OCI-LY7 (cell line): ENCODE data around the gene SPATA13. TPM values are rescaled to one million over a fixed set of nuclear protein-coding genes. Genes with fewer than 3 reads are reported as not detected.
A peak's percentile ranks its signal among the peaks of the same experiment; 100 is the strongest.

ENCODE experiments used
- BruUV-seq: library from RNA; stranded (reverse); fragments of 400-500 nt; replicated peaks from 2 replicates; lab custom pipeline; 2021; lab: Mats Ljungman, UMichigan
- CTCF ChIA-PET: fragments of 300-600 bp; sonication (Branson Sonifier 250); formaldehyde crosslinking; loops from one replicate; lab custom pipeline; 2022; ENCODE audit warnings: antibody characterized with exemption; ENCODE audit not compliant: unreplicated experiment; lab: Charles Lee
- POLR2A ChIA-PET: fragments of 300-600 bp; sonication (Branson Sonifier 250); formaldehyde crosslinking; loops from one replicate; lab custom pipeline; 2022; ENCODE audit warnings: antibody characterized with exemption; lab: Charles Lee
- DNase-seq: peaks from one replicate; pipeline ENCODE4 v3.0.0-alpha.2; 2015; ENCODE audit warnings: low spot score
- H2AFZ ChIP-seq: fragments of 200-600 bp; sonication (generic), shearing (Covaris generic); 2 replicates; pipeline ENCODE4 v1.6.1; 2014; ENCODE audit warnings: mild to moderate bottlenecking, antibody characterized with exemption, low read length, moderate library complexity
- H3K27ac ChIP-seq: fragments of 200-600 bp; sonication (generic); 2 replicates; pipeline ENCODE4 v1.5.1; 2014; ENCODE audit warnings: mixed run types, low read depth, mild to moderate bottlenecking, moderate library complexity, low read length, inconsistent platforms; ENCODE audit not compliant: poor library complexity, severe bottlenecking
- H3K36me3 ChIP-seq: fragments of 200-600 bp; sonication (generic); 2 replicates; pipeline ENCODE4 v1.6.1; 2014; ENCODE audit warnings: mild to moderate bottlenecking, antibody characterized with exemption, low read length, moderate library complexity, mixed read lengths; ENCODE audit not compliant: insufficient read depth
- H3K4me1 ChIP-seq: fragments of 200-600 bp; sonication (generic); 2 replicates; pipeline ENCODE4 v1.5.1; 2014; ENCODE audit warnings: mild to moderate bottlenecking, low read length; ENCODE audit not compliant: insufficient read depth, poor library complexity, severe bottlenecking
- H3K4me2 ChIP-seq: fragments of 200-600 bp; sonication (generic); 2 replicates; pipeline ENCODE4 v1.6.1; 2014; ENCODE audit warnings: mild to moderate bottlenecking, low read length
- H3K4me3 ChIP-seq: fragments of 200-600 bp; sonication (generic); 2 replicates; pipeline ENCODE4 v1.5.1; 2014; ENCODE audit warnings: mild to moderate bottlenecking, low read depth, low read length; ENCODE audit not compliant: poor library complexity, severe bottlenecking
- H3K79me2 ChIP-seq: fragments of 200-600 bp; sonication (generic); 2 replicates; pipeline ENCODE4 v1.6.1; 2016; ENCODE audit warnings: low read depth, mild to moderate bottlenecking, low read length, moderate library complexity, mixed read lengths; ENCODE audit not compliant: insufficient read depth
- H3K9me2 ChIP-seq: fragments of 200-600 bp; sonication (generic); 2 replicates; pipeline ENCODE4 v1.6.1; 2016; ENCODE audit warnings: mild to moderate bottlenecking, low read length, mixed read lengths; ENCODE audit not compliant: insufficient read depth
- H3K9me3 ChIP-seq: fragments of 200-600 bp; sonication (generic); 2 replicates; pipeline ENCODE4 v1.6.1; 2014; ENCODE audit warnings: mild to moderate bottlenecking, mixed run types, low read length, mixed read lengths
- H4K20me1 ChIP-seq: fragments of 200-600 bp; sonication (generic); 2 replicates; pipeline ENCODE4 v1.6.1; 2014; ENCODE audit warnings: mild to moderate bottlenecking, antibody characterized with exemption, low read length, moderate library complexity, mixed read lengths; ENCODE audit not compliant: insufficient read depth
- EZH2phosphoT487 ChIP-seq: fragments of 200-600 bp; sonication (generic); IDR thresholded peaks from 2 replicates; pipeline ENCODE4 v1.6.1; 2018; ENCODE audit warnings: low read depth, borderline replicate concordance, mild to moderate bottlenecking, mixed run types, antibody characterized with exemption, low read length, moderate library complexity, mixed read lengths
- intact Hi-C: fragments of 100-400 bp; cut with micrococcal nuclease; formaldehyde crosslinking; loops from one replicate; pipeline ENCODE4 v1.10.0; 2022; ENCODE audit not compliant: unreplicated experiment
- total RNA-seq, 2 experiments: library from RNA; depleted of rRNA in 1 of 2; stranded (reverse); fragments of >200 nt in 1 of 2; shearing (Covaris generic) in 1 of 2; gene quantifications; 2 replicates each; pipeline ENCODE4 v1.2.3, GENCODE V29; 2014 to 2022
- TF ChIP-seq, protein P1 (sequence below): fragments of 200-600 bp; sonication (generic); conservative IDR thresholded peaks from 2 replicates; pipeline ENCODE4 v1.5.1; 2014; ENCODE audit warnings: mild to moderate bottlenecking, antibody characterized with exemption, low read length, moderate library complexity, mixed read lengths

Gene SPATA13
- total RNA-seq, 2 experiments from 2014 or later, result 3.8 to 32.4 TPM

DNA sequence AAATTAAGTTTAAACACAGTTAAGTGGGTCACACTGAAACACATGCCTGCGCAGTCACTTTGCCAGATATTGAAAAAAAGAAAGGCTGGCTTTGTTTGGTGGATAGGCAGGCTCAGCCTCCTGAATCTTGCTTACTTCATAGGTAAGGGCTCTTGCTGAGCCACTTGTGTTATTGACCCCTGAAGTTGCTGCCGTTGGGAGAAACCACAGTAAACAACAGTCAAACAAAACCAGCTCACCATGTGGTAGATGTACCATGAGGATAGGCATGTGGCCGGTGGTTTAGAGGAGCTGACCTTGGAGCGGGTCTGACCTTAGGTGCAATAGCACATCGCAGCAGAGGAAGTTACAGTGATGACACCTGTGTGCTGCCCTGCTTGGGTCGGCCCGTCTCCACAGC is 52.2 kb downstream of the SPATA13 start:
- ChIA-PET CTCF (interaction anchor here (1.5 kb wide), 1 partner anchor 9 kb away, joined by 5 read pairs; no protein-coding TSS in a partner anchor), POLR2A (interaction anchor here (0.5 to 8.7 kb wide), 4 partner anchors 9 to 77 kb away, joined by 3 to 116 read pairs (median 3); no protein-coding TSS in a partner anchor)
- H2AFZ ChIP-seq, result no peak overlapping the region
- H3K4me2 ChIP-seq, result no peak overlapping the region
- peaks cover 53% of the 10 kb centered on the region for H3K4me1 ChIP-seq
- intact Hi-C loops, result loop anchor here (10.0 kb wide), 1 partner anchor 328 kb away; the partner anchor contains the start of gene MIPEP
- H3K79me2 ChIP-seq, result no peaks in the 10 kb centered on the region
- TF ChIP-seq, protein P1, sequence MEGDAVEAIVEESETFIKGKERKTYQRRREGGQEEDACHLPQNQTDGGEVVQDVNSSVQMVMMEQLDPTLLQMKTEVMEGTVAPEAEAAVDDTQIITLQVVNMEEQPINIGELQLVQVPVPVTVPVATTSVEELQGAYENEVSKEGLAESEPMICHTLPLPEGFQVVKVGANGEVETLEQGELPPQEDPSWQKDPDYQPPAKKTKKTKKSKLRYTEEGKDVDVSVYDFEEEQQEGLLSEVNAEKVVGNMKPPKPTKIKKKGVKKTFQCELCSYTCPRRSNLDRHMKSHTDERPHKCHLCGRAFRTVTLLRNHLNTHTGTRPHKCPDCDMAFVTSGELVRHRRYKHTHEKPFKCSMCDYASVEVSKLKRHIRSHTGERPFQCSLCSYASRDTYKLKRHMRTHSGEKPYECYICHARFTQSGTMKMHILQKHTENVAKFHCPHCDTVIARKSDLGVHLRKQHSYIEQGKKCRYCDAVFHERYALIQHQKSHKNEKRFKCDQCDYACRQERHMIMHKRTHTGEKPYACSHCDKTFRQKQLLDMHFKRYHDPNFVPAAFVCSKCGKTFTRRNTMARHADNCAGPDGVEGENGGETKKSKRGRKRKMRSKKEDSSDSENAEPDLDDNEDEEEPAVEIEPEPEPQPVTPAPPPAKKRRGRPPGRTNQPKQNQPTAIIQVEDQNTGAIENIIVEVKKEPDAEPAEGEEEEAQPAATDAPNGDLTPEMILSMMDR, result no peak
- TF ChIP-seq EZH2phosphoT487, result no peak
- H3K36me3 ChIP-seq, result no peaks in the 10 kb centered on the region
- BruUV-seq, result no TSS peak
- H3K9me2 ChIP-seq, result no peaks in the 10 kb centered on the region
- DNase-seq, result no peak
- no peak overlapping the region for H3K27ac ChIP-seq
- H3K4me3 ChIP-seq, result no peak overlapping the region
- no peaks in the 10 kb centered on the region for H3K9me3 ChIP-seq
- no peaks in the 10 kb centered on the region for H4K20me1 ChIP-seq

DNA sequence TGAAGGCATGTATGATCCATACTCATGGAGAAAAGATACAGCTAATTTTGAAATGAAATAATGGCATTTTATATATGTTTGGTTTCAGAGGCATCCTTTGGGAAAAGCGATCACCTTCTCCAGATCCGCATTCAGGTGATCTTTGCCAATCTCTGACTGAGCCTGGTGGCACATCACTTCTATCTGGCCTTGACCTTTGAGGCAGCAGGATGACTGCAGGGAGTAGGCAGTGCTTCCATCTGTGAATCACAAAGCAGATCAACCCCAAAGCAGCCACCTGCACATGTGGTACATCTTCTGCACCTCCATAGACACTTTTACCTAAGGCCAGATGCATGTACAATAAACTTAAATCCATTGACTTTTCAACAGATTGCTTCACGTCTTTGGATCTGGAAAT is 53.4 kb downstream of the SPATA13 start:
- no peak for TF ChIP-seq EZH2phosphoT487
- TF ChIP-seq, protein P1, result no peak
- H3K79me2 ChIP-seq, result no peaks in the 10 kb centered on the region
- CTCF ChIA-PET, result no interaction called here
- DNase-seq, result no peak
- POLR2A ChIA-PET, result interaction anchor here (2.6 to 8.7 kb wide), 2 partner anchors 11 to 53 kb away, joined by 24 to 116 read pairs; partner anchors contain the start of gene SPATA13
- intact Hi-C loops, result loop anchor here (10.0 kb wide), 1 partner anchor 329 kb away; the partner anchor contains the start of gene MIPEP
- H3K4me1 ChIP-seq, result peaks cover 59% of the 10 kb centered on the region
- H3K9me3 ChIP-seq, result no peaks in the 10 kb centered on the region
- peak overlapping the region; percentile 10 for H3K4me3 ChIP-seq
- H3K36me3 ChIP-seq, result no peaks in the 10 kb centered on the region
- no peak overlapping the region for H2AFZ ChIP-seq
- BruUV-seq, result no TSS peak
- peak overlapping the region; percentile 73 for H3K4me2 ChIP-seq
- H4K20me1 ChIP-seq, result no peaks in the 10 kb centered on the region
- peak overlapping the region; percentile 67 for H3K27ac ChIP-seq
- no peaks in the 10 kb centered on the region for H3K9me2 ChIP-seq

DNA sequence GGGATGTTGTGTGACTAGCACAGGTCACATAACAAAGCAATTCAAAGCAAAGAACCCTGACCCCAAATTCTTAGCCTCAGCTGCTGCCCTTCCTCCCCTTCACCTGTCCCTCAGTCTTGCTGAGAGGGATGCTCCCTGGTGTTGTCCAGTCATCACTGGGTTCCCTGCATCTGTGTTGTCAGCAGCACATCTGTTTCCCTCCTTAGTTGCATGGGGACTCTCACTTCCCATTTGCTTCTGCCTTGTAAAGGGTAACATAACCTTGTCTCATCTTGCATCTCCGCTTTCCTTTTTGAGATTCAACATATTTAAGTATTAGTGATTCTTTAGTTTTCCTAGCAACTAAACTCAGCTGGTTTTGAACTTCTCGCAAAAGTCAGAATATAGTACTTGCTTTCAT is 54.0 kb downstream of the SPATA13 start:
- TF ChIP-seq EZH2phosphoT487, result no peak
- TF ChIP-seq, protein P1, result no peak
- BruUV-seq, result no TSS peak
- no peaks in the 10 kb centered on the region for H3K79me2 ChIP-seq
- no peaks in the 10 kb centered on the region for H3K9me3 ChIP-seq
- H3K4me3 ChIP-seq, result peak overlapping the region; percentile 45
- H3K27ac ChIP-seq, result peak overlapping the region; percentile 67
- H3K36me3 ChIP-seq, result no peaks in the 10 kb centered on the region
- H4K20me1 ChIP-seq, result no peaks in the 10 kb centered on the region
- H2AFZ ChIP-seq, result peak overlapping the region; percentile 33; the same call in 1 of the 2 replicates
- H3K4me2 ChIP-seq, result peak overlapping the region; percentile 73
- POLR2A ChIA-PET, result interaction anchor here (0.5 to 8.7 kb wide), 6 partner anchors 11 to 810 kb away, joined by 3 to 116 read pairs (median 8); partner anchors contain the start of gene SPATA13
- DNase-seq, result peak; percentile 71
- intact Hi-C loops, result loop anchor here (10.0 kb wide), 1 partner anchor 330 kb away; the partner anchor contains the start of gene MIPEP
- H3K4me1 ChIP-seq, result peaks cover 59% of the 10 kb centered on the region
- H3K9me2 ChIP-seq, result no peaks in the 10 kb centered on the region
- CTCF ChIA-PET, result interaction anchor here (1.5 to 1.7 kb wide), 2 partner anchors 11 to 52 kb away, joined by 4 to 7 read pairs; no protein-coding TSS in a partner anchor
